OCI-LY7 (cell line): ENCODE results near the gene ATAD3C. TPM values are rescaled to one million over a fixed set of nuclear protein-coding genes. Genes with fewer than 3 reads are reported as not detected.

Source experiments
- BruUV-seq: library from RNA; stranded (reverse); fragments of 400-500 nt; replicated peaks from 2 replicates; lab custom pipeline; 2021; lab: Mats Ljungman, UMichigan
- CTCF ChIA-PET: fragments of 300-600 bp; sonication (Branson Sonifier 250); formaldehyde crosslinking; loops from one replicate; lab custom pipeline; 2022; ENCODE audit warnings: antibody characterized with exemption; ENCODE audit not compliant: unreplicated experiment; lab: Charles Lee
- POLR2A ChIA-PET: fragments of 300-600 bp; sonication (Branson Sonifier 250); formaldehyde crosslinking; loops from one replicate; lab custom pipeline; 2022; ENCODE audit warnings: antibody characterized with exemption; lab: Charles Lee
- DNase-seq: peaks from one replicate; pipeline ENCODE4 v3.0.0-alpha.2; 2015; ENCODE audit warnings: low spot score
- H2AFZ ChIP-seq: fragments of 200-600 bp; sonication (generic), shearing (Covaris generic); 2 replicates; pipeline ENCODE4 v1.6.1; 2014; ENCODE audit warnings: mild to moderate bottlenecking, antibody characterized with exemption, low read length, moderate library complexity
- H3K27ac ChIP-seq: fragments of 200-600 bp; sonication (generic); 2 replicates; pipeline ENCODE4 v1.5.1; 2014; ENCODE audit warnings: mixed run types, low read depth, mild to moderate bottlenecking, moderate library complexity, low read length, inconsistent platforms; ENCODE audit not compliant: poor library complexity, severe bottlenecking
- H3K36me3 ChIP-seq: fragments of 200-600 bp; sonication (generic); 2 replicates; pipeline ENCODE4 v1.6.1; 2014; ENCODE audit warnings: mild to moderate bottlenecking, antibody characterized with exemption, low read length, moderate library complexity, mixed read lengths; ENCODE audit not compliant: insufficient read depth
- H3K4me1 ChIP-seq: fragments of 200-600 bp; sonication (generic); 2 replicates; pipeline ENCODE4 v1.5.1; 2014; ENCODE audit warnings: mild to moderate bottlenecking, low read length; ENCODE audit not compliant: insufficient read depth, poor library complexity, severe bottlenecking
- H3K4me2 ChIP-seq: fragments of 200-600 bp; sonication (generic); 2 replicates; pipeline ENCODE4 v1.6.1; 2014; ENCODE audit warnings: mild to moderate bottlenecking, low read length
- H3K4me3 ChIP-seq: fragments of 200-600 bp; sonication (generic); 2 replicates; pipeline ENCODE4 v1.5.1; 2014; ENCODE audit warnings: mild to moderate bottlenecking, low read depth, low read length; ENCODE audit not compliant: poor library complexity, severe bottlenecking
- H3K79me2 ChIP-seq: fragments of 200-600 bp; sonication (generic); 2 replicates; pipeline ENCODE4 v1.6.1; 2016; ENCODE audit warnings: low read depth, mild to moderate bottlenecking, low read length, moderate library complexity, mixed read lengths; ENCODE audit not compliant: insufficient read depth
- H3K9me2 ChIP-seq: fragments of 200-600 bp; sonication (generic); 2 replicates; pipeline ENCODE4 v1.6.1; 2016; ENCODE audit warnings: mild to moderate bottlenecking, low read length, mixed read lengths; ENCODE audit not compliant: insufficient read depth
- H3K9me3 ChIP-seq: fragments of 200-600 bp; sonication (generic); 2 replicates; pipeline ENCODE4 v1.6.1; 2014; ENCODE audit warnings: mild to moderate bottlenecking, mixed run types, low read length, mixed read lengths
- H4K20me1 ChIP-seq: fragments of 200-600 bp; sonication (generic); 2 replicates; pipeline ENCODE4 v1.6.1; 2014; ENCODE audit warnings: mild to moderate bottlenecking, antibody characterized with exemption, low read length, moderate library complexity, mixed read lengths; ENCODE audit not compliant: insufficient read depth
- EZH2phosphoT487 ChIP-seq: fragments of 200-600 bp; sonication (generic); IDR thresholded peaks from 2 replicates; pipeline ENCODE4 v1.6.1; 2018; ENCODE audit warnings: low read depth, borderline replicate concordance, mild to moderate bottlenecking, mixed run types, antibody characterized with exemption, low read length, moderate library complexity, mixed read lengths
- intact Hi-C: fragments of 100-400 bp; cut with micrococcal nuclease; formaldehyde crosslinking; loops from one replicate; pipeline ENCODE4 v1.10.0; 2022; ENCODE audit not compliant: unreplicated experiment
- total RNA-seq, 2 experiments: library from RNA; depleted of rRNA in 1 of 2; stranded (reverse); fragments of >200 nt in 1 of 2; shearing (Covaris generic) in 1 of 2; gene quantifications; 2 replicates each; pipeline ENCODE4 v1.2.3, GENCODE V29; 2014 to 2022
- TF ChIP-seq, protein P1 (sequence below): fragments of 200-600 bp; sonication (generic); conservative IDR thresholded peaks from 2 replicates; pipeline ENCODE4 v1.5.1; 2014; ENCODE audit warnings: mild to moderate bottlenecking, antibody characterized with exemption, low read length, moderate library complexity, mixed read lengths

ATAD3C gene
- total RNA-seq, 2 experiments from 2014 or later: 1.6 to 3.0 TPM

DNA sequence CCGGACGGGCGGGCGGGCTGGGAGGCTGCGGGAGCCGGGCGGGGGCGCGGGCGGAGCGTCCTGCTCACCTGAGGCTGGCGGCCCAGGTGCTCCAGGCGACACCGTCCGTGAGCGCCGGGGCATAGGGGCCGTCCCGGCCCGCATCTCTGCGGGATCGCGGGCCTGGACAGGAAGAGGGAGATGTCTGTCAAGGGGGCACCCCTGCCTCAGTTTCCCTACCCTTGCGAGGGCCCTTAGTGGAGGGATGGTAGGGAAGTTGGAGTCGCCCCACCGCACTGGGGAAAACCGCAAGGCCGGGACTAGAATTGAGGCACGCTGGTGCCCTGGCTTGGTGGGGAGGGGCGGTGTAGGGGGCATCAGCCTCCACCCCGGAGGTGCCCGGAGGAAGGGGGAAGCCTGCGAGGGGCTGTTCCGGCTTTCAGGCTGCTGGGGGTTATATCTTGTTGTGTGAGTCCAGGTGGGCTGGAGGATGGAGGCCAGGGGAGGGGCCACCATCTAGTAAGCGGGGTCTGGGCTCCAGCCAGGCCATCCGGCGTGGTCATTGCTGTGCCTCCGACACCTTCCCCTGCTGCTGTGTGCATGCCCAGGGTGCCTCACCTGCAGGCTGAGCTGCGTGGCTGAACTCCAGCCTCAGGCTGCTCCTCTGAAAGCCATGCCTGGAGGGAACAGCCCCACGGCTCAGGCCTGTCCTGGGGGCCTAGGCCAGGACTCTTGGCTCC is 13.4 kb upstream of the ATAD3C start:
- no peaks in the 10 kb centered on the region for H3K9me3 ChIP-seq
- ChIA-PET CTCF (no interaction called here), POLR2A (no interaction called here)
- no peaks in the 10 kb centered on the region for H3K9me2 ChIP-seq
- H2AFZ ChIP-seq: no peak overlapping the region
- intact Hi-C loops: no loop called here
- no peaks in the 10 kb centered on the region for H3K36me3 ChIP-seq
- no peak overlapping the region for H3K27ac ChIP-seq
- H3K4me1 ChIP-seq: no peaks in the 10 kb centered on the region
- H3K4me3 ChIP-seq: no peak overlapping the region
- H4K20me1 ChIP-seq: no peaks in the 10 kb centered on the region
- H3K4me2 ChIP-seq: no peak overlapping the region
- no TSS peak for BruUV-seq
- TF ChIP-seq, protein P1, sequence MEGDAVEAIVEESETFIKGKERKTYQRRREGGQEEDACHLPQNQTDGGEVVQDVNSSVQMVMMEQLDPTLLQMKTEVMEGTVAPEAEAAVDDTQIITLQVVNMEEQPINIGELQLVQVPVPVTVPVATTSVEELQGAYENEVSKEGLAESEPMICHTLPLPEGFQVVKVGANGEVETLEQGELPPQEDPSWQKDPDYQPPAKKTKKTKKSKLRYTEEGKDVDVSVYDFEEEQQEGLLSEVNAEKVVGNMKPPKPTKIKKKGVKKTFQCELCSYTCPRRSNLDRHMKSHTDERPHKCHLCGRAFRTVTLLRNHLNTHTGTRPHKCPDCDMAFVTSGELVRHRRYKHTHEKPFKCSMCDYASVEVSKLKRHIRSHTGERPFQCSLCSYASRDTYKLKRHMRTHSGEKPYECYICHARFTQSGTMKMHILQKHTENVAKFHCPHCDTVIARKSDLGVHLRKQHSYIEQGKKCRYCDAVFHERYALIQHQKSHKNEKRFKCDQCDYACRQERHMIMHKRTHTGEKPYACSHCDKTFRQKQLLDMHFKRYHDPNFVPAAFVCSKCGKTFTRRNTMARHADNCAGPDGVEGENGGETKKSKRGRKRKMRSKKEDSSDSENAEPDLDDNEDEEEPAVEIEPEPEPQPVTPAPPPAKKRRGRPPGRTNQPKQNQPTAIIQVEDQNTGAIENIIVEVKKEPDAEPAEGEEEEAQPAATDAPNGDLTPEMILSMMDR: no peak
- no peak for TF ChIP-seq EZH2phosphoT487
- H3K79me2 ChIP-seq: no peaks in the 10 kb centered on the region
- DNase-seq: no peak

DNA sequence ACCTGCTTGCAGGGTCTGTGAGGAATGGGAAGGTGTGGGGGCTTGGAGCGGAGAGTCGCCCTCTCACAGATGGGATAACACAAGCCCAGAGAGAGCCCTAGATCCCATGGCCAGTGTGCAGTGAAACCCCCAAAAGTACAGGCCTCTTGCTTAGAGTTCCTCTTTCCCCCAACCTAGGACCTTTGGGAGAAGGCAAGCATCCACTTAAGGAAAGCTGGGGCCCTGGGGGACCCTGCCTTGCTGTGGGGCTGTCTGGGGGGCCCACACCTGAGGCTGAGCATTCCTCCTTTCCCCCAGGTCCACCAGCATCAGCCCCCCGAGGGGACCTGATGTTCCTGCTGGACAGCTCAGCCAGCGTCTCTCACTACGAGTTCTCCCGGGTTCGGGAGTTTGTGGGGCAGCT is 12.9 kb upstream of the ATAD3C start:
- Histone ChIP-seq H3K9me2 (no peaks in the 10 kb centered on the region), H4K20me1 (no peaks in the 10 kb centered on the region), H3K4me1 (no peaks in the 10 kb centered on the region), H3K36me3 (no peaks in the 10 kb centered on the region), H3K9me3 (no peaks in the 10 kb centered on the region), H3K79me2 (no peaks in the 10 kb centered on the region), H3K4me3 (no peak overlapping the region), H3K4me2 (no peak overlapping the region), H3K27ac (no peak overlapping the region), H2AFZ (no peak overlapping the region)
- no peak for DNase-seq
- no TSS peak for BruUV-seq
- TF ChIP-seq, protein P1: no peak
- no peak for TF ChIP-seq EZH2phosphoT487
- ChIA-PET POLR2A (no interaction called here), CTCF (no interaction called here)
- intact Hi-C loops: no loop called here
